Fibroblast of mammary gland (primary cell): Measurements from ENCODE around the gene MEOX1.

Experiments
- DNase-seq: peaks from one replicate; pipeline ENCODE4 v3.0.0-alpha.2; 2010; ENCODE audit warnings: low read depth
- H3K4me3 ChIP-seq: 2 replicates; pipeline ENCODE4 v1.5.1; 2011; ENCODE audit warnings: low read depth, mild to moderate bottlenecking, low read length, moderate library complexity; ENCODE audit not compliant: control insufficient read depth
- CTCF ChIP-seq: conservative IDR thresholded peaks from 2 replicates; pipeline ENCODE4 v1.5.1; 2011; ENCODE audit warnings: low read depth, low read length, inconsistent platforms; ENCODE audit not compliant: control insufficient read depth, insufficient read depth

The MEOX1 gene

GRCh38 chr17:43591001-43591400 is 70.7 kb downstream of the MEOX1 start:
- no peak for DNase-seq
- no peak overlapping the region for H3K4me3 ChIP-seq
- TF ChIP-seq CTCF: no peak
